Tongue (tissue), 2 donors: ENCODE measurements around the gene RASD2. TPM values are rescaled to one million over a fixed set of nuclear protein-coding genes. Genes with fewer than 3 reads are reported as not detected.
"Not testable (repeated sequence)": the region's sequence is repeated elsewhere in the genome, so short reads cannot be mapped to it uniquely, and the experiment has no call there.

ENCODE experiments used
- DNase-seq: peaks from one replicate; pipeline ENCODE4 v3.0.0-alpha.2; 2015
- total RNA-seq: library from RNA; depleted of rRNA; stranded (reverse); fragments of >200 nt; gene quantifications from one replicate; pipeline ENCODE4 v1.2.3, GENCODE V29; 2014

The RASD2 gene, protein sequence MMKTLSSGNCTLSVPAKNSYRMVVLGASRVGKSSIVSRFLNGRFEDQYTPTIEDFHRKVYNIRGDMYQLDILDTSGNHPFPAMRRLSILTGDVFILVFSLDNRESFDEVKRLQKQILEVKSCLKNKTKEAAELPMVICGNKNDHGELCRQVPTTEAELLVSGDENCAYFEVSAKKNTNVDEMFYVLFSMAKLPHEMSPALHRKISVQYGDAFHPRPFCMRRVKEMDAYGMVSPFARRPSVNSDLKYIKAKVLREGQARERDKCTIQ
- 2.8 TPM for total RNA-seq

DNA sequence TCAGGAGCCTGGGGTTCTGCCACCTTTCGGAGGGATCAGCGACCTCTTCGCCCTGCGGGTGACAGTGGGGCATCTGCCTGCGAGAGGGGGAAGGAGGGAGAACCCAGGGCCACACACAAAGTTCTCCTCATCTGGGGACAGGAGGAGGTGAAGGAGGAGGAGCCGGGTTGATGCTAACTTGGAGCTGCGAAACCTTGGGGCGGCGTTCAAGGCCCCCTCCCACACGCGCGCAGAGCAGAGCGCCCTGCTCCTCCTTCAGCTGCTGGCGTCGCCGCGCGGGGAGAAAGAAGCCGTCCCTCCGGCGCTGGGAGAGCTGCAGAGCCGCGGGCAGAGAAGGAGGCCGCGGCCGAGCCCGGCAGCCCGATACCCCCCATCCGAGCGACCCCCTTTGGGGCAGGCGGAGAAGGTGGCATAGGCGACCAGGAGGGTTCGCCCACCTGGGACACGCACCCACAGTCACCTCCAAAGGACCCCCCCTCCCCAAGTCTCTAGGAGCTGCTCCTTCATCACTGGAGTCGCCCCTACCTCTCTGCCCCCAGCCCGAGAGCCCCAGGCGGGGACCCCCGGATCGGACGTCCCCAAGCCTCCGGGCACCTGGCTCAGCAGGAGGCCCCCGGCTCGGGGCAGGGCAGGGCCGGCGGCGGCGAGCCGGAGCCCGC is at the start of gene RASD2:
RASD2 (plus strand) TSS at position 237 of the 659 bp plus-strand sequence. CDS start 5,979 bp downstream, outside the sequence.
- DNase-seq: peak; percentile 52

DNA sequence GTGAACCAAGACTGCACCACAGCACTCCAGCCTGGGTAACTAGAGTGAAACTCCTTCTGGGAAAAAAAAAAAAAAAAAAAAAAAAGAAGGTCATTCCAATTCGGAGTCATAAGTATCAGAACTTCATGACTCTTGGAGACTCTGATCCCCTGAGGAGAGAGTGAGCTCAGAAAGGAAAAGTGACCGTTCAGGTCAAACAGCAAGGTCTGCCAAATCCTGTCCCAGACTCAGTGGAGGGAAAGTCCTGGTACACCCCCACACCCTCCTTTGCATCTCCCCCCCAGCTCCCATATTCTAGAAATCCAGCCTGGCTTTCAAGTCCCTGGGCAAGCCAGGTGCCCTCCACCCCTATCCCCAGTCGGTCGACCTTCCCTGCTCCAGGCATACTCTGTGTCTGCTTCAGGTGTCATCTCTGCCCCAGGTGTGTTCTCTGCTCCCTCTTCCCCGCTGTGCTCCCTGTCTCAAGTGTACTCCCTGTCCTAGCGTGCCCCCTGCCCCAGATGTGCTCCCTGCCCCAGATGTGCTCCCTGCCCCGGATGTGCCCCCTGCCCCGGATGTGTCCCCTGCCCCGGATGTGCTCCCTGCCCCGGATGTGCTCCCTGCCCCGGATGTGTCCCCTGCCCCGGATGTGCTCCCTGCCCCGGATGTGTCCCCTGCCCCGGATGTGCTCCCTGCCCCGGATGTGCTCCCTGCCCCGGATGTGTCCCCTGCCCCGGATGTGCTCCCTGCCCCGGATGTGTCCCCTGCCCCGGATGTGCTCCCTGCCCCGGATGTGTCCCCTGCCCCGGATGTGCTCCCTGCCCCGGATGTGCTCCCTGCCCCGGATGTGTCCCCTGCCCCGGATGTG is 49.3 kb upstream of the RASD2 start:
- not testable (repeated sequence) for DNase-seq

DNA sequence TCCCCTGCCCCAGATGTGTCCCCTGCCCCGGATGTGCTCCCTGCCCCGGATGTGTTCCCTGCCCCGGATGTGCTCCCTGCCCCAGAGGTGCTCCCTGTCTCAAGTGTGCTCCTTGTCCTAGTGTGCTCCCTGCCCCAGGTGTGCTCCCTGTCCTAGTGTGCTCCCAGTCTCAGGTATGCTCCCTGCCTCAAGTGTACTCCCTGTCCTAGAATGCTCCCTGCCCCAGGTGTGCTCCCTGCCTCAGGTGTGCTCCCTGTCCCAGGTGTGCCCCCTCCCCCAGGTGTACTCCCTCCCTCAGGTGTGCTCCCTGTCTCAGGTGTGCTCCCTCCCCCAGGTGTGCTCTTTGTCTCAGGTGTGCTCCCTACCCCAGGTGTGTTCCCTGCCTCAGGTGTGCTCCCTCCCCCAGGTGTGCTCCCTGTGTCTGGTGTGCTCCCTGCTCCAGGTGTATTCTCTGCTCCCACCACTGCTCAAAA is 48.7 kb upstream of the RASD2 start:
- no peak for DNase-seq

DNA sequence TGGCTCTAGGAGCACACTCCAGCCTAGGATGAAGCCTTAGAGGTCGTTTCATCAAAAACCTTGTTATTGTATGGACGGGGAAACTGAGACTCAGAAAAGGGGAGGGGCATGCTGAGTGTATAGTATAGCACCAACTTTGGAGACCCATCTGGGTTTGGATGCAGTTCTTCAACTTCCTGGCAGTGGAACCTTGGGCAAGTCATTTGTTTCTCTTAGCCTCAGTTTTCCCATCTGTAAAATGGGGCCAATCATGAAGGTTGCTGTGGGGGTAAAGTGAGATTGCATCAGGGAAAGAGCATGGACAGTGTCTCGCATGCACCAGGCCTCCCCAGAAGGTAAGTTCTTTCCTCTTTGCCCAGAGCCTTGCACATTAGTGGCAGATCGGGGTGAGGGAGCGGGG is 47.6 kb upstream of the RASD2 start:
- no peak for DNase-seq

DNA sequence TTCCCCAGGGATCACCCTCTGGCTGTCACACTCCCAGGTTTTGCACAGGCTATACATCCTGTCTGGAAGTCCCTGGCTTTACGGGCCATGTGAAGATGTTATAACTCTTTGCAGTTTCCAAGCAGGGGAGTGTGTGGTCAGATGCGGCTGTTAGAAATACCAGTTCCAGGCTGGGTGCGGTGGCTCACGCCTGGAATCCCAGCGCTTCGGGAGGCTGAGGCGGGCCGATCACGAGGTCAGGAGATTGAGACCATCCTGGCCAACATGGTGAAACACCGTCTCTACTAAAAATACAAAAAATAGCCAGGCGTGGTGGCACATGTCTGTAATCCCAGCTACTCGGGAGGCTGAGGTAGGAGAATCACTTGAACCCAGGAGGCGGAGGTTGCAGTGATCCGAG is 44.9 kb upstream of the RASD2 start:
- not testable (repeated sequence) for DNase-seq

DNA sequence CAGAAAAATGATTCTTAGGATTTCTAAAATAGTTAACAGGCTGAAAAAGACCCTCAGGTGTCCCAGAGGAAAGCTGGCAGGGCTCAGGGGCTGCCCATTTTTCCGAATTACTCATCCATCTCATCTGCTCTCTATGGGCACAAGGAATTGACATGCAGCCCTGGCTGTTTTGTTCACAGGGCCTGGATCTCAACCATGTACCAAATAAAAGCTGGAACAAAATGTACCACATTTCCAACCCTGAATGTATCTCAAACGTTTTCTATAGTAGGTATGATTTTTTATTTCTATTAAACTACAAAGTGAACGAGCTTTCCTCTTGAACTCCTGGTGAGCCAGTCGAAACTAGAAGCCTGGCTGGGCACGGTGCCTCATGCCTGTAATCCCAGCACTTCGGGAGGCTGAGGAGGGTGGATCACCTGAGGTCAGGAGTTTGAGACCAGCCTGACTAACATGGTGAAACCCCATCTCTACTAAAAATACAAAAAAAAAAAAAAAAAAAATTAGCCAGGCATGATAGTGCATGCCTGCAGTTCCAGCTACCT is 43.8 kb upstream of the RASD2 start:
- no peak for DNase-seq

DNA sequence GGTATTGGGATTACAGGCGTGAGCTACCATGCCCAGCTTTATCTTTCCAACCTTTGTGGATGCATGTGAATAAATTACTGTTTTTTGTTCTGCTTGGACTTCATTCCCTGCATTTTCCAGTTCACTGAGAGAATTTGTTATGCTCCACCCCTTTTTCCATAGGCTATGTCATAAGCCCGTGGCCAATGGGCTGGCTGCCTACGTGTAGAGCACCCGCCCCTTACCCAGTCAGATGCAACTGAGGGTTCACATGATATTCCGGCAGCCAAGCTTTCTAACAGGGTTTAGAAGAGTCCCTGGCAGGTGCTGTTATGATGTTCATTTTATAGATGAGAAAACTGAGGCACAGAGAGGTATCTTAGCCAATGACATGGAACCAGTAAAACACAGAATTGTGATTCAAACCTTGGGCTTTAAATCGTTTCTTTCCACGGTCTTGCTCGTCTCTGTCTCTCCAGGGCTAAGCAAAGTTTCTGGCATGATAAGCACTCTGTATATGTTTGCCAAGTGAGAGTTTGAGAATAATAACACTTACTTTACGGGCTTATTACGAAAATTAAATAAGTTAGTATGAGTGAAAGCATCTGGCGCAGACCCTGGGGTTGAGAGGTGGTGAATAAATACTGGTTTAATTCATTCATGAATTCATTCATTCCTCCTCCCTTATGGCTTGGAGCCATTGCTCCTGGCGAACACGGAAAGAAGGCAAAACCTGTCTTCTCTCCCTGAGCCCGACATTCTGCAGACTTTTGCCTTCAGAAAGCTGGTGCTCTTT is 42.4 kb upstream of the RASD2 start:
- DNase-seq: no peak

DNA sequence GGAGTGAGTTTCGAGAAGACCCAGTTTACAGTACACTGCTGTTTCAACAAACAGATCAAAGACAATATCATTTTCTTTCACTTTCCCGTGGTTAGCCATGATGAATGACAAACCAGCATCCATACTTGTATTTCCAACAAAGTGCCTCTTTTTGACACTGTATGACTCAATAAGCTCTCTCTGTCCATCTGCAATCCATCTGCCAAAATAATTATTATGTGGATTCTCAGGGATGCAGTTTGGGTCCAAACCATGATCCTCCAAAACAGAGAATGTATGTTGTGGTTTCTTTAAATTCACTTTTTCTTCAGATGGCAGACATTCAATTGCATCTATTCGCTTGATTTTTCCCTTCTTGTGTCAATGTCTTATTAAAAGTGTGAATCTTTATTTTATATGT is 37.8 kb upstream of the RASD2 start:
- DNase-seq: no peak

DNA sequence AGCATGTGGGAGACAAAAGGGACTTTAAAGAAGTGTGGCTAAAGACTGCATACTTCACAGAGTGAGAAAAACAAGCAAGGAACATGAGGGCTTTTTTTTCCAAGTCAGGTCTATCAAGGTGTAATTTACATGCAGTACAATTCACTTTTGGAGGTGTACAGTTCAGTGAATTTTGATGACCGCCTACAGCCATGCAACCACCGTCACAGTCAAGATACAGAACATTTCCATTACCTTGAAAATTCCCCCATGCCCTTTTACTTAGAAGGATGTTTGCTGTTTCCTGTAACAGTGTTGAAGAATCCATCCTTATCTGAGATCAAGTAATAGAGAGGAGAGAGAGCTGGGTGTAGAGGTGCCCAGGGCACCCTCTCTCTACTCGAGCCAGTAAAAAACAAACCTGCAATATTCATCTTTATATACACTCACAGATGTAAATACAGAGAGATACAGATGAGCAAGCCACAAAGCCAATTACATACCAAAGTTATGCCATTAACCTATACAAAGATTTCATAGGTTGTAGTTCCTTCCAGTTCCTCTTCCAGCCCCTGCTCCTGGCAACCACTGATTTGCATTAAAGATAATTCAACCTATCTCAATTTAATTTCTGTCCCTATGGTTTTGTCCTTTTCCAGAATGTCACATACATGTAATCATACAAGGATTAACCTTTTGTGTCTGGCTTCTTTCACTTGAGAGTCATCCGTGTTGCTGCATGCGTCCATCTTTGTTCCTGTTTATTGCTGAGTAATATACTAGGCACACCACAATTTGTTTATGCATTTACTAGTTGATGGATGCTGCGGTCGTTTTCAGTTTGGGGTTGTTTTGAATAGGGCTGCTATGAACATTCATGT is 35.0 kb upstream of the RASD2 start:
- no peak for DNase-seq

DNA sequence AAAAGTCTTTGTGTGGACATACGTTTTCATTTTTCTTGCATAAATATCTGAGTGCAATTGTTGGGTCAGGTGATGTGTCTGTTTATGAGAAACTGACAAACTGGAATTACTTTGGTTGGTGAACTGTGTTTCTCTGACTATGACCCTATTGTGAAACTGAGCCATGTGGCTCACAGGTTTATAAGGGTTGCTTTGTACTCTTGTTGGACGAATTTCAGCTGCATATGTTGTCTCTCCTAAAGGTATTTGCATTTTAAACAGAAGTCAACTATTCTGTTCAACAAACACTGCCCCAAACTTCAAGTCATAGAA is 34.4 kb upstream of the RASD2 start:
- DNase-seq: peak; percentile 76

DNA sequence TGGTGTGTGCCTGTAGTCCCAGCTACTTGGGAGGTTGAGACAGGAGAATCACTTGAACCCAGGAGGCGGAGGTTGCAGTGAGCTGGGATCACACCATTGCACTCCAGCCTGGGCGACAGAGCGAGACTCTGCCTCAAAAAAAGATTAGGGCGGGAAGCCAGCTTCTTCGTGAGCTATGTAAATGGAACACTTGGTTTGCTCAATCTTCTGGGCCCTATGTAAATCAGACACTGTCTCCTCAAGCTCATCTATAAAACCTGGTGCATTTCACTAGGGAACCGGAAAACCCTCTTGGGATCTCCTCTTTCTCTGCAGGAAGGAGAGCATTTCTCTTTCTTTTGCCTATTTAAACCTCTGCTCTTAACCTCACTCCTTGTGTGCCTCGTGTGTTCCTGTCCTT is 32.8 kb upstream of the RASD2 start:
- not testable (repeated sequence) for DNase-seq

DNA sequence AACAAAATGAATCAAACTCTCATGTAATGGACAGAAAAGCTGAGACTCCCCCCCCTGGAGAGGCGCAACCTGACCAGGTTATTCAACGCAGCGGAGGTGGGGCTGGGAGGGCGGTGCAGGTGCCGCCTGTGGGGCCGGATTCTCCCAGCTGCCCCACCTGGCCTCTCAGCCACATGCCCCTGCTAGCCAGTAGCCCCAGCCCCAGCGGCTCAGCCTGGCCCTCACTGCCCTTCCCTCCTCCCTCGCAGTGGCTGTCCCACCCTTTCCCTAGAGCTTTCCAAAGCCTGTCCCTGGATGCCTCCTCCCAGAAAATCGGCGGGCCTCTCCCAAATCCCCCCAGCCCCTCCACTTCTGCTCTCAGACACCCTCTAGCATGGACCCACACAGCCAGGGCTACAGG is 31.2 kb upstream of the RASD2 start:
- DNase-seq: no peak

DNA sequence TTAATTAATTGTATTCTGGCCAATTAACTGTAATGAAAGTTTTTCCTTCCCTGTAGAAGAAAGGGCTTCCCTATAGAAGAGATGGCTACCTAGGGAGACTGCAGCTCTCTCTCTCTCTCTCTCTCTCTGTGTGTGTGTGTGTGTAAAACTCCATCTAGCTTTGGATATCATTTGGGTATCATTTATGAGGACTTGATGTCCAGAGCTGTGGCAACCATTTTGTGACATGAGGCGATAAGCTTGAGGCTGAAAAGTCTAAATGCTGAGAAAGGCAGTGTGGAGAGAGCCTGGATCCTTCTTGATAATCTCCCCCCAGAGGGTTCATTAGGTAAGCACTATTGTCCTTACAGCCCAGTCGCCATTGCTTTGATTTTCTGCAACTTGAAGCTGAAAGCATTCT is 30.7 kb upstream of the RASD2 start:
- no peak for DNase-seq

DNA sequence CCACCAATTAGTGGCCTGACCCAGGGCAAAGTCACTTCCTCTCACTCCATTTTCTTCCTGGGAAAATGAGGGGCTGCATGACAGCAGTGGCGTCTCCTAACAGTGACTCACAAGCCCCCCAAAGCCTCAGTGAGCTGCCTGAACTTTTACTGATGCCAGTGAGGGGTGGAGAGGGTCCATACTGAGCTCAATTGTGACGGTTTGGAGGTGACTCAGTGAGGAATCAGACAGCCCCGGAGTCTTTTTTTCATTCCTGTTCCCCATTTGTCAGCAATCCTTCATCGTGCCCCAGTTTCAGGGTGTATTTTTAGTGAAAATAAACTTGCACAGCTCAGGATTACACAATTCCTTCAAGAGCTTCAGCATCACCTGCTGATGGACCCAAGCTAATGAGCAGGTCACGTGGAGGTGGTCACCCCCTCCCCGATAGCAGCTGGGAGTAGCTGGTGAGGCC is 30.1 kb upstream of the RASD2 start:
- DNase-seq: no peak

DNA sequence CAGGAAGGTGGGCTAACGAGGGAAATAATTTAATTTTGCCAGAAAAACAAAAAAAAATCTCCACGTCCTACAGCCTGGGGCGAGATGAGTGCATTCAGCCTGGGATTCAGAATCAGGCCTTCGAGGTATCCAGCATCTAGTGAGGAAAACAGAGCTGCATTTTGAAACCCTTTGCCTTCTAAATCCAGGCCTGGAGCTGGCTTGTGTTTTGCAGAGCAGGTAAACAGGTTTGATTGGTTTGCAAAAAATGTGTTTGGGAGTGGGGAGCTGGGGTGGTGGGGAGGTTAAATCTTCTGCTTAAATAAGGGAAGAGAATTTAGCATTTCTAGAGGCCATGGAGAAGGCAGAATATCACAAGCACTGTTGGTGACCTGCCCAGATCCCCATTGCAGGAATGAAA is 29.7 kb upstream of the RASD2 start:
- DNase-seq: no peak

DNA sequence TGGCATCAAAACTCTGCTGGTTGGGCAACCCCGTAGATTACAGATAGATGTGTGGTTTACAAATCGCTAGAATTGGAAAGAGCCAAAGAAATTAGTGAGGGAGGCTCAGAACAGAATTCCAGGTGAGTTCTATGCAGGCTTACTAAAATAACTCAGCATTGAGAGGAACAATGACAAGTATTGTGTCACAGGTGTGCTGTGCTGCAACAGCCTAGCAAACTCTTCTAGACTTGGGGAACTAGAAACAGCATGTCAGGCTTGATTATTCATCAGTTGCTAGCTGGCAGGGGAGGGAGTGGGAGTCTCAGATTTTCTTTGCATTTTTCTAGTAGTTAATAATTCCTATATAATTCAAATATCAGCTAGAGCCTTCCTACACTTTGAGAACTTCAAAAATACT is 26.3 kb upstream of the RASD2 start:
- no peak for DNase-seq

DNA sequence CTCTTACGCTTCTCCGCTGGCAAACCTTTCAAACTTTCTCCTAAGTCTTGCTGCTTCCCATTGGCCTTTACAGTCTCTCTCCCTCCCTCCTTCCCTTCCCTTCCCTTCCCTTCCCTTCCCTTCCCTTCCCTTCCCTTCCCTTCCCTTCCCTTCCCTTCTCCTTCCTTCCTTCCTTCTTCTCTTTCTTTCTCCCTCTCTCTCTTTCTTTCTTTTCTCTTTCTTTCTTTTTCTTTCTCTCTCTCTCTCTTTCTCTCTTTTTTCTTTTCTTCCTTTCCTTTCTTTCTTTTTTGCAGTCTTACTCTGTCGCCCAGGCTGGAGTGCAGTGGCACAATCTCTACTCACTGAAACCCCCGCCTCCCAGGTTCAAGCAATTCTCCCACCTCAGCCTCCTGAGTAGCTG is 24.7 kb upstream of the RASD2 start:
- DNase-seq: not testable (repeated sequence)

DNA sequence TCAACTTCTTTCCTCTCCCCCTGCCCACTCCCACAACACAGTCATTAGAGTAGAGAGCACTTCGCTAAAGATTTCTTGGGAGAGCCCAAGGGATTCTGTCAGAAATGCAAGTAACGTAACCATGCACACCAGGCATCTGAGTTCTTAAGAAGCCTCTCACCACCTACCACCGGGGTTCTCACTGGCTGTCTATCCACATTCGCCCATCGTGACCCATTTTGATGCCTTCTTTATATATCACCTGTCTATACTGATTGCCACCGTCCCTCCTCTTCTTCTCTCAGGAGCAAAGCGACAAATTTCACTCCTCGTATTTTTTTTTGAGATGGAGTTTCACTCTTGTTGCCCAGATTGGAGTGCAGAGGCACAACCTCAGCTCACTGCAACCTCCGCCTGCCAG is 23.9 kb upstream of the RASD2 start:
- no peak for DNase-seq

DNA sequence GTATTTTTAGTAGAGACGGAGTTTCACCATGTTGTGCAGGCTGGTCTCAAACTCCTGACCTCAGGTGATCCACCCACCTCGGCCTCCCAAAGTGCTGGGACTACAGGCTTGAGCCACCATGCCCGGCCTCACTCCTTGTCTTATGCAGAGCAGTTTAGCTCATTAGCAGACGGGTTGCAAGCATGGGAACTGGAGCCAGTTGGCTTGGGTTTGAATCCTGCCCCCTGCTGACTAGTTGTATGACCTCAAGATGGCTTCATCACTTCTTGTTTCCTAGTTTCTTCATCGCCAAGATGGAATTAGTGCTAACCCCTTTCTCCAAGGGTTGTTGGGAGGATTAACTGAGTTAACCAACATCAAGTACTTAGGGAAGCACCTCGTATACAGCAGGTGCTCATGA is 23.4 kb upstream of the RASD2 start:
- DNase-seq: no peak

DNA sequence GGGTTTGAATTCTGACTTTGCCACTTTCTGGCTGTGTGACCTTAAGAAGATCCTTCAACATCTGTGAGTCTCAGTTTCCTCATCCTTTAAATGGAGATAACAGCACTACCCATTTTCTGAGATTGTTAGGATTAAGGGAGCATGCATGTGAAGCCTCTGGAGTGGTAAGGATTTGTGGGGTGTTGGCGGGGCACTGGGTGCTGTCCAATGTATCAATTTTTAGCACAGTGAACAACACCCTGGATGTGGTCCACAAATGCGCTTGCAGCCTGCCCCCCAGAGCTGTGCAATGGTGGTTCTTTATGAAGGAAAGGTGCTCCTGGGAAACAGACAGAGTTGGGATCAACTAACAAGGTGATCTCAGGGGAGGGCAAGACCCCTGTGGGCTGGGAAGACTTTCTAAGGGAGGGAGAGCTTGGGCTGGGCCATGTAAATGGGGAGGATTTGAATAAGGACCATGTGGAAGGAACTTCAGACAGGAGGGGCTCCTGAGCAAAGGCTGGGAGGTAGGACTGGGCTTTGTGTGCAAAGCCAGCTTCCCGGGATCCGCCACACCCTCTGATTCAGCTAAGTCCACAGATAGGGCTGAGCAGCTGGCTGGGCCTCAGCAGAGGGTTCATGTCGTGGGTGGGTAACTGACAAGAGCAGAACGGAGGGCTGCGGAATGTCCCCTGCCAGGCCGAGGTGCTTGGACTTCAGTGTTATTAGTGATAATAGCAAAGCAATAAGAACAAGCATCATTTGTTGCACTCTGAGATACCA is 22.7 kb upstream of the RASD2 start:
- DNase-seq: peak; percentile 50
